GM12865 (cell line): ENCODE measurements around the gene SPATA4.

Experiments
- DNase-seq: peaks from one replicate; pipeline ENCODE4 v3.0.0; 2010; ENCODE audit warnings: low read depth
- H3K4me3 ChIP-seq: 2 replicates; pipeline ENCODE4 v1.5.1; 2011; ENCODE audit warnings: mild to moderate bottlenecking, low read depth, low read length, control low read depth
- TF ChIP-seq, protein P1 (sequence below): IDR thresholded peaks from 2 replicates; pipeline ENCODE4 v1.5.1; 2011; ENCODE audit warnings: low read length, control low read depth, low read depth, inconsistent platforms; ENCODE audit not compliant: insufficient read depth; ENCODE audit errors: missing control alignments

The SPATA4 gene

DNA sequence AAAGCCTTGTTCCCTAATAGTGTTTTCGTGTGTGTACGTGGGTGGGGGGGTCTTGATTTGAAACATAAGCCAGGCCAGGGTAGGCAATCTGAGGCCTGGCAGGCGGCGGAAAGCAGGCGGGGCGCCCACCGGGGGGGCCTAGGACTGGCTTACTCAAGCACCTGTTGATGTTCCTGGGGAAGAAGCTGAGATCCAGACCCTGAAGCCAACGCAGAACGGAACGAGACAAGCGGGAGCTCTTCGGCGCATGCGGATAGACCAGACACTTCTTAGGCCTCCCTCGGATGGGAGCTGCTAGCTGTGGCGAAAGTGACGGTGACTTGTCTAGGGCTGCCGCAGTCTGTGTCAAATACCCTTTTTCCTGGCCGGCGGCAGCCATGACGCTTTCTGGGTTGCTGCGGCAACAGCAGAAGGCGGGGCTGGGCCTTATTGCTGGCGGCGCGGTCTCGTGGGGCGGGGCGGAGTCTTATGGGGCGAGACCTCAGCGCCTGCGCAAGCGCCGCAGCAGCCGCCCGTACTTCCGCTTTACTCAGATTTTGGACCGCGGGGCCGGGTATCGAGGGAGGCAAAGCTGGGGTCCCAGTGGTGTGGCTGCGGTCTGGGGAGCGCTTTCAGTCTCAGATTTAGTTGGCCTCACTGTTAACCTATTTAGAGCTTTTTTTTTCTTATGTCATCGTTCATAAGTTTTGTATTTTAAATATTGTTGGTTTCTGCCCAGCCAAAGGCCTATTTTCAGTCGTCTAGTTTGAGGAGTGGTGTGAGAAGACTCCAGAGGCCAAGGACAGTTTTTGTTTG is at the start of gene SPATA4:
TSS of gene SPATA4 (minus strand) at position 402 of the 795 bp plus-strand sequence. CDS start at position 379, 23 bp downstream.
- DNase-seq: peak; percentile 97
- TF ChIP-seq, protein P1, sequence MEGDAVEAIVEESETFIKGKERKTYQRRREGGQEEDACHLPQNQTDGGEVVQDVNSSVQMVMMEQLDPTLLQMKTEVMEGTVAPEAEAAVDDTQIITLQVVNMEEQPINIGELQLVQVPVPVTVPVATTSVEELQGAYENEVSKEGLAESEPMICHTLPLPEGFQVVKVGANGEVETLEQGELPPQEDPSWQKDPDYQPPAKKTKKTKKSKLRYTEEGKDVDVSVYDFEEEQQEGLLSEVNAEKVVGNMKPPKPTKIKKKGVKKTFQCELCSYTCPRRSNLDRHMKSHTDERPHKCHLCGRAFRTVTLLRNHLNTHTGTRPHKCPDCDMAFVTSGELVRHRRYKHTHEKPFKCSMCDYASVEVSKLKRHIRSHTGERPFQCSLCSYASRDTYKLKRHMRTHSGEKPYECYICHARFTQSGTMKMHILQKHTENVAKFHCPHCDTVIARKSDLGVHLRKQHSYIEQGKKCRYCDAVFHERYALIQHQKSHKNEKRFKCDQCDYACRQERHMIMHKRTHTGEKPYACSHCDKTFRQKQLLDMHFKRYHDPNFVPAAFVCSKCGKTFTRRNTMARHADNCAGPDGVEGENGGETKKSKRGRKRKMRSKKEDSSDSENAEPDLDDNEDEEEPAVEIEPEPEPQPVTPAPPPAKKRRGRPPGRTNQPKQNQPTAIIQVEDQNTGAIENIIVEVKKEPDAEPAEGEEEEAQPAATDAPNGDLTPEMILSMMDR: no peak
- H3K4me3 ChIP-seq: peak within 1 kb of the TSS; percentile 57

DNA sequence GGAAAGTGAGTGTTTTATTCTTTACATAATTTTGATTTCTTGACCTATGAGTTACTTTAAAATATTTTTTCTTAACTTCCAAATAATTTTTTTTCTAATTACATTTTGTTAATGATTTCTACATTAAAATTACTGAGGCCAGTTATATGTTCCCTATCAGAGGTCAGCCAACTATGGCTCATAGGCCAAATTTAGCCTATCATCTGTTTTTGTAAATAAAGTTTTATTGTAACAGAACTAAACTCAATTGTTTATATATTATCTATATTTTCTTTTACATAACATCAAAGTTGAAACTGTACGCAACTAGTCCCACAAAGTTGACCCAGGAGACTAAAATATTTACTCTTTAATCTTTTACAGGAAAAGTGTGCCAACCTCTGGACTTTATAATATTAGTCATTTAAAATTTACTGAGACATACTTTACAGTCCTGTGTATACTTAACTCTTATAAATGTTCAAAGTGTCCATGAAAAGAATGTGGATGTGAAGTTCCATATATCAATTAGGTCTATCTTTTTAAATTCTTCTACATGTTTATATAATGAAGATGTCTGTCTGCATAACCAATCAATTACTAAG is 47.5 kb upstream of the SPATA4 start:
- no peak for DNase-seq
- H3K4me3 ChIP-seq: no peak overlapping the region
- TF ChIP-seq, protein P1: no peak

DNA sequence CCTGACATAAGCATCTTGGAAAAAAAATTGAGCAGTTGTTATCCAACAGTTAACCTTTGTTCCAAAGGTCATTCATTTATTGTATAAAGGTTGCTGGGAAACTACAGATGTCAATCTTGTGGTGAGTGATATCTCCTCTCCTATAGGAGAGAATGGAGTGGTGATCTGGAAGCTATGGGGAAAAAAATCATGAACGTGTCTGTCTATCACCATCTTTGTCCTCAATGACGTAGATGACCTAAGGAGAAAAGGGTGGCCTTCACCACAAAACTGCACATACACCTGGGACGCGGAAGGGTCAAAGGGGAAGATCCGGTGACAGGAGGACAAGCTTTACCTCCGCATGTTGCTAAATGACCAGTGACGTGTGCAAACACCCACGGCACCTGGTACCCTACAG is 46.3 kb upstream of the SPATA4 start:
- no peak overlapping the region for H3K4me3 ChIP-seq
- no peak for DNase-seq
- TF ChIP-seq, protein P1: no peak

DNA sequence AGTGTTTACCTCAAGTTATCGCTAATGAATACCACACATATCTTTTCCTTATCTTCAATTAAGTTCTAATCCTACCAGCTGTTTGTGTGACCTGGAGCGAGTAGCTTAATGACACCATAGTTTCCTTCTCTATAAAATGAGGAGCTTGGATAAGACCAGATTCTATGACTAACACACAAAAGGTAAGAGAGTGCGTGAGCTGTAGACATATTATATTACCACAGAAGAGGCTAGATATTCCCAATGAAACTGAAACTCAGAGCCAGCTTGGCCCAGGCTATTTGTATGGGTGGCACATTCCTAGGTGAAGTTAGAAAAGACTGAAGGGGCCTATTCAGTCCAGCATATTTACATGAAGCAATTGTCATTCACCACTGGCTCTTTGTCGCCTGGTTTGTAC is 43.4 kb upstream of the SPATA4 start:
- no peak for DNase-seq
- TF ChIP-seq, protein P1: no peak
- H3K4me3 ChIP-seq: no peak overlapping the region

DNA sequence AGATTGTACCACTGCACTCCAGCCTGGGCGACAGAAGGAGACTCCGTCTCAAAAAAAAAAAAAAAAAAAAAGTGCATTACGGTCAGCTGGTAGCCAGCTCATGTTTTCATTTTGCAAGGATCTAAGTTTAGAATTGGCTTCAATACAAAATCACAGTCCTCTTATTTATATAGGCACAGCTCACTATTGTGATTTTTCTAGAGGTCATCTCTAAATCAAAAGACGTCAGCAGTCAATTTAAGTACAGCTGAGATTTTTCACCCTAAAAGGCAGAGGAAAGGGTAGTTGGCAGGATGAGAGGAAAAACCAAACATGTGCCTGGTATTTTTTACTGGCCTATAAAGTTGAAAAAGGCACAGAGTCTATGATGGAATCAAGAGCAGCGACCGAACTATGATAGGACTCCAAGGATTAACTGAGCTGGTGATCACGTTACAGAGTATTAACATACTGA is 42.8 kb upstream of the SPATA4 start:
- TF ChIP-seq, protein P1: no peak

DNA sequence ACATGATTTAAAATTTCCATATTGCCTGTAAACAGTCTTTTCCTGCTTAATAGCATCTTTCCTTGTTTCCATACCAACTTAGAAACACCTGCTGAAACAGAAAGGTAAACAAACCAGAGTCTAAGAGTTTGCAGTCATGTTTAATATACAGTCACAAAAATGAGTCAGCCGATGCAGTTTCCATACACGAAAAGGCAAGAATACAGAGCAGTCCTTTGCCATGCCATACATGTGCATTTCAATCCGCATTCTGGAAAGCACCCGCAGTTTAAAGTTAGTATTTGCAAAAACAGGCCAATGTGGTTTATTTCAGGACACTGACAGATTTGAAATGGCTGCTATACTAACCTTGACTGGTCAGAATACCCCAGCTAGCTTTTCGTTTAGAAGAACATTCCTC is 41.6 kb upstream of the SPATA4 start:
- DNase-seq: peak; percentile 5
- TF ChIP-seq, protein P1: no peak
- H3K4me3 ChIP-seq: no peak overlapping the region

More for the DNA sequence above, 42.8 kb upstream of the SPATA4 start:
- no peak overlapping the region for H3K4me3 ChIP-seq
- DNase-seq: no peak
